Left ventricle myocardium inferior (tissue), 1 donor: ENCODE results near the gene ZNRF2. TPM values are rescaled to one million over a fixed set of nuclear protein-coding genes. Genes with fewer than 3 reads are reported as not detected.

Experiments used
- DNase-seq: peaks from one replicate; pipeline ENCODE4 v3.0.0-alpha.2; 2020
- H3K27ac ChIP-seq: fragments of 200-600 bp; replicated peaks from 2 replicates; pipeline ENCODE4 v1.8.0; 2021
- H3K27me3 ChIP-seq: fragments of 200-600 bp; 2 replicates; pipeline ENCODE4 v1.8.0; 2021; ENCODE audit warnings: low read depth
- H3K36me3 ChIP-seq: fragments of 200-600 bp; 2 replicates; pipeline ENCODE4 v1.8.0; 2021
- H3K4me1 ChIP-seq: fragments of 200-600 bp; 2 replicates; pipeline ENCODE4 v1.8.0; 2021
- H3K4me3 ChIP-seq: fragments of 200-600 bp; 2 replicates; pipeline ENCODE4 v1.8.0; 2021; ENCODE audit warnings: mild to moderate bottlenecking, moderate library complexity
- H3K9me3 ChIP-seq: fragments of 200-600 bp; replicated peaks from 2 replicates; pipeline ENCODE4 v1.8.0; 2021
- CTCF ChIP-seq: fragments of 200-600 bp; IDR thresholded peaks from 2 replicates; pipeline ENCODE4 v1.8.0; 2021; ENCODE audit warnings: antibody characterized with exemption, mild to moderate bottlenecking, borderline replicate concordance
- intact Hi-C: fragments of 100-400 bp; cut with micrococcal nuclease; formaldehyde crosslinking; loops from one replicate; pipeline ENCODE4 v1.11.0; 2022
- total RNA-seq: library from RNA; stranded (reverse); fragmentation: NEBNext Ultra II Directional; extraction: Animal tissue kit (Norgen Biotek cat#: 25700); gene quantifications from one replicate; pipeline ENCODE4 v1.2.1, GENCODE V29; 2021
- donor health status: DM: no; HTN: yes; CAD: no; lungs with severe emphysema.

The ZNRF2 gene
- total RNA-seq, 1 donor from 2014 or later: 10.9 TPM

GRCh38 chr7:30354791-30355190, 70.4 kb downstream of the ZNRF2 start:
- Histone ChIP-seq H3K27me3 (no peaks in the 10 kb centered on the region), H3K4me3 (no peak overlapping the region), H3K27ac (no peak overlapping the region), H3K9me3 (no peaks in the 10 kb centered on the region), H3K36me3 (peaks cover 6% of the 10 kb centered on the region), H3K4me1 (peaks cover 13% of the 10 kb centered on the region)
- intact Hi-C loops: no loop called here
- no peak for TF ChIP-seq CTCF
- no peak for DNase-seq

- intact Hi-C loops: no loop called here
- Histone ChIP-seq H3K36me3 (peaks cover 6% of the 10 kb centered on the region), H3K4me1 (no peaks in the 10 kb centered on the region), H3K27me3 (no peaks in the 10 kb centered on the region), H3K27ac (no peak overlapping the region), H3K9me3 (no peaks in the 10 kb centered on the region), H3K4me3 (no peak overlapping the region)
- TF ChIP-seq CTCF: no peak
- DNase-seq: no peak
Observed at GRCh38 chr7:30359957-30360356, 75.6 kb downstream of the ZNRF2 start.

GRCh38 chr7:30363778-30364563, 79.6 kb downstream of the ZNRF2 start:
- no peaks in the 10 kb centered on the region for H3K36me3 ChIP-seq
- intact Hi-C loops: no loop called here
- DNase-seq: no peak
- H3K4me1 ChIP-seq: no peaks in the 10 kb centered on the region
- no peak overlapping the region for H3K4me3 ChIP-seq
- H3K27me3 ChIP-seq: no peaks in the 10 kb centered on the region
- no peak for TF ChIP-seq CTCF
- H3K9me3 ChIP-seq: no peaks in the 10 kb centered on the region
- no peak overlapping the region for H3K27ac ChIP-seq

- Histone ChIP-seq H3K4me1 (no peaks in the 10 kb centered on the region), H3K9me3 (no peaks in the 10 kb centered on the region)
Observed at GRCh38 chr7:30364773-30365172, 80.4 kb downstream of the ZNRF2 start.

GRCh38 chr7:30365621-30366020, 81.2 kb downstream of the ZNRF2 start:
- intact Hi-C loops: no loop called here
- no peaks in the 10 kb centered on the region for H3K36me3 ChIP-seq
- H3K9me3 ChIP-seq: no peaks in the 10 kb centered on the region
- H3K4me1 ChIP-seq: no peaks in the 10 kb centered on the region
- no peak for TF ChIP-seq CTCF
- no peak overlapping the region for H3K4me3 ChIP-seq
- no peak for DNase-seq
- H3K27me3 ChIP-seq: no peaks in the 10 kb centered on the region
- H3K27ac ChIP-seq: no peak overlapping the region

More at GRCh38 chr7:30364773-30365172, 80.4 kb downstream of the ZNRF2 start:
- DNase-seq: no peak
- Histone ChIP-seq H3K4me3 (no peak overlapping the region), H3K36me3 (no peaks in the 10 kb centered on the region), H3K27ac (no peak overlapping the region), H3K27me3 (no peaks in the 10 kb centered on the region)
- TF ChIP-seq CTCF: no peak
- intact Hi-C loops: no loop called here
